HEK293 (cell line): Measurements from ENCODE around the gene MAGI1.
A peak's percentile ranks its signal among the peaks of the same experiment; 100 is the strongest.

Experiments used
- CTCF ChIA-PET: fragments of 350-600 bp; formaldehyde crosslinking; extraction: SDS; loops from one replicate; lab custom pipeline; 2021; ENCODE audit warnings: antibody characterized with exemption; lab: Yijun Ruan, JAX
- POLR2A ChIA-PET: fragments of 300-600 bp; formaldehyde crosslinking; extraction: SDS; loops from one replicate; lab custom pipeline; 2020; ENCODE audit warnings: antibody characterized with exemption, inconsistent platforms; lab: Yijun Ruan, JAX
- H3K27ac ChIP-seq: fragments of 200-500 bp; sonication (Bioruptor generic); 2 replicates; pipeline ENCODE4 v1.5.1; 2014; ENCODE audit warnings: low read depth, low read length, control low read depth, inconsistent platforms; ENCODE audit errors: extremely low read depth
- H3K36me3 ChIP-seq, 2 experiments: fragments of 200-500 bp in 1 of 2; sonication (Bioruptor generic) in 1 of 2; 1 replicate in 1 of 2; 2 replicates in 1 of 2; pipeline ENCODE4 v1.5.1; 2014 to 2017; ENCODE audit warnings: inconsistent platforms in 2 of 2, low read length in 2 of 2; ENCODE audit not compliant: control insufficient read depth in 2 of 2, insufficient read depth in 1 of 2
- H3K4me1 ChIP-seq: fragments of 200-500 bp; sonication (Bioruptor generic); 2 replicates; pipeline ENCODE4 v1.5.1; 2014; ENCODE audit warnings: mild to moderate bottlenecking, low read length, inconsistent platforms; ENCODE audit not compliant: control insufficient read depth, insufficient read depth
- H3K4me3 ChIP-seq: 2 replicates; pipeline ENCODE4 v1.5.1; 2011; ENCODE audit warnings: low read depth, mild to moderate bottlenecking, control low read depth, low read length, moderate library complexity
- H3K9me3 ChIP-seq: fragments of 200-500 bp; sonication (Bioruptor generic); 2 replicates; pipeline ENCODE4 v1.5.1; 2014; ENCODE audit warnings: low read depth, low read length, inconsistent platforms; ENCODE audit not compliant: control insufficient read depth, insufficient read depth
- EGR2 ChIP-seq: fragments of 450-650 bp; formaldehyde crosslinking; IDR thresholded peaks from 2 replicates; pipeline ENCODE4 v1.5.1; 2016; ENCODE audit warnings: low read depth, missing biosample characterization, missing genetic modification characterization
- GLI2 ChIP-seq: fragments of 450-650 bp; formaldehyde crosslinking; IDR thresholded peaks from 2 replicates; pipeline ENCODE4; 2017; ENCODE audit warnings: missing biosample characterization, missing genetic modification characterization, low read depth, borderline replicate concordance
- OSR2 ChIP-seq: fragments of 450-650 bp; formaldehyde crosslinking; IDR thresholded peaks from 2 replicates; pipeline ENCODE4 v1.5.1; 2016; ENCODE audit warnings: missing biosample characterization, missing genetic modification characterization
- SCRT1 ChIP-seq: fragments of 450-650 bp; formaldehyde crosslinking; IDR thresholded peaks from 2 replicates; pipeline ENCODE4 v1.5.1; 2016; ENCODE audit warnings: missing biosample characterization, missing genetic modification characterization, borderline replicate concordance
- SCRT2 ChIP-seq: fragments of 450-650 bp; formaldehyde crosslinking; IDR thresholded peaks from 2 replicates; pipeline ENCODE4 v1.5.1; 2016; ENCODE audit warnings: missing biosample characterization, missing genetic modification characterization
- SETDB1 ChIP-seq: IDR thresholded peaks from one replicate; pipeline ENCODE4 v1.6.1; 2017; ENCODE audit warnings: mild to moderate bottlenecking, low read length, moderate library complexity, mixed read lengths; ENCODE audit not compliant: insufficient read length
- WT1 ChIP-seq: fragments of 450-650 bp; formaldehyde crosslinking; IDR thresholded peaks from 2 replicates; pipeline ENCODE4 v1.5.1; 2016; ENCODE audit warnings: missing biosample characterization, missing genetic modification characterization
- YY2 ChIP-seq: fragments of 450-650 bp; formaldehyde crosslinking; IDR thresholded peaks from 2 replicates; pipeline ENCODE4 v1.5.1; 2016; ENCODE audit warnings: missing biosample characterization, missing genetic modification characterization
- ZBTB1 ChIP-seq: fragments of 450-650 bp; formaldehyde crosslinking; IDR thresholded peaks from 2 replicates; pipeline ENCODE4 v1.5.1; 2016; ENCODE audit warnings: missing biosample characterization, missing genetic modification characterization
- ZFHX2 ChIP-seq: fragments of 450-650 bp; formaldehyde crosslinking; conservative IDR thresholded peaks from 2 replicates; pipeline ENCODE4 v1.5.1; 2016; ENCODE audit warnings: missing biosample characterization, missing genetic modification characterization
- ZFP3 ChIP-seq: fragments of 450-650 bp; formaldehyde crosslinking; IDR thresholded peaks from 2 replicates; pipeline ENCODE4 v1.5.1; 2016; ENCODE audit warnings: low read depth, missing biosample characterization, missing genetic modification characterization
- ZNF16 ChIP-seq: fragments of 450-650 bp; formaldehyde crosslinking; IDR thresholded peaks from 2 replicates; pipeline ENCODE4 v1.5.1; 2016; ENCODE audit warnings: low read depth, missing biosample characterization, missing genetic modification characterization
- ZNF239 ChIP-seq: fragments of 450-650 bp; formaldehyde crosslinking; IDR thresholded peaks from 2 replicates; pipeline ENCODE4 v1.5.1; 2016; ENCODE audit warnings: missing biosample characterization, missing genetic modification characterization
- ZNF302 ChIP-seq: fragments of 450-650 bp; formaldehyde crosslinking; IDR thresholded peaks from 2 replicates; pipeline ENCODE4 v1.5.1; 2016; ENCODE audit warnings: missing biosample characterization, missing genetic modification characterization, low read depth
- ZNF335 ChIP-seq: fragments of 450-650 bp; formaldehyde crosslinking; conservative IDR thresholded peaks from 2 replicates; pipeline ENCODE4 v1.5.1; 2016; ENCODE audit warnings: missing biosample characterization, missing genetic modification characterization
- ZNF394 ChIP-seq: fragments of 450-650 bp; formaldehyde crosslinking; IDR thresholded peaks from 2 replicates; pipeline ENCODE4 v1.5.1; 2016; ENCODE audit warnings: missing biosample characterization, missing genetic modification characterization, mild to moderate bottlenecking, moderate library complexity, borderline replicate concordance
- ZNF423 ChIP-seq: fragments of 450-650 bp; formaldehyde crosslinking; IDR thresholded peaks from 2 replicates; pipeline ENCODE4 v1.5.1; 2016; ENCODE audit warnings: missing biosample characterization, missing genetic modification characterization
- ZNF510 ChIP-seq: fragments of 450-650 bp; formaldehyde crosslinking; IDR thresholded peaks from 2 replicates; pipeline ENCODE4 v1.5.1; 2018; ENCODE audit warnings: mild to moderate bottlenecking, missing genetic modification characterization, missing biosample characterization; ENCODE audit not compliant: insufficient replicate concordance
- ZNF521 ChIP-seq: fragments of 450-650 bp; formaldehyde crosslinking; IDR thresholded peaks from 2 replicates; pipeline ENCODE4 v1.5.1; 2017; ENCODE audit warnings: missing biosample characterization, mild to moderate bottlenecking, missing genetic modification characterization
- ZNF596 ChIP-seq: fragments of 450-650 bp; IDR thresholded peaks from 2 replicates; pipeline ENCODE4 v1.5.0; 2018; ENCODE audit warnings: missing biosample characterization, mild to moderate bottlenecking, missing genetic modification characterization, moderate library complexity
- ZNF621 ChIP-seq: fragments of 450-650 bp; formaldehyde crosslinking; IDR thresholded peaks from 2 replicates; pipeline ENCODE4 v1.5.1; 2017; ENCODE audit warnings: missing biosample characterization, missing genetic modification characterization
- ZNF623 ChIP-seq: fragments of 450-650 bp; formaldehyde crosslinking; IDR thresholded peaks from 2 replicates; pipeline ENCODE4 v1.5.1; 2016; ENCODE audit warnings: missing biosample characterization, missing genetic modification characterization
- ZNF660 ChIP-seq: fragments of 450-650 bp; IDR thresholded peaks from 2 replicates; pipeline ENCODE4 v1.5.1; 2018; ENCODE audit warnings: missing biosample characterization, mild to moderate bottlenecking, missing genetic modification characterization
- TF ChIP-seq, protein P1 (sequence below): fragments of 450-650 bp; formaldehyde crosslinking; IDR thresholded peaks from 2 replicates; pipeline ENCODE4 v1.5.1; 2016; ENCODE audit warnings: missing biosample characterization, missing genetic modification characterization, borderline replicate concordance
- TF ChIP-seq, protein P2 (sequence below): fragments of 450-650 bp; IDR thresholded peaks from 2 replicates; pipeline ENCODE4 v1.5.1; 2018; ENCODE audit warnings: missing biosample characterization, missing genetic modification characterization
- TF ChIP-seq, protein P3 (sequence below): fragments of 450-650 bp; formaldehyde crosslinking; IDR thresholded peaks from 2 replicates; pipeline ENCODE4 v1.5.1; 2016; ENCODE audit warnings: missing biosample characterization, missing genetic modification characterization

Gene MAGI1

GRCh38 chr3:66066963-66067617 lies 28.4 kb upstream of the MAGI1 start:
- ChIA-PET POLR2A (no interaction called here), CTCF (no interaction called here)
- H3K27ac ChIP-seq = no peak overlapping the region
- no peak overlapping the region for H3K4me3 ChIP-seq
- H3K4me1 ChIP-seq = no peaks in the 10 kb centered on the region
- H3K9me3 ChIP-seq = no peaks in the 10 kb centered on the region
- peak; percentile 68; the same call in 1 of the 2 replicates for TF ChIP-seq OSR2
- no peak for TF ChIP-seq GLI2 (tag by site-specific recombination)
- TF ChIP-seq ZNF521 (tag by site-specific recombination) = no peak
- 0 out of 2 replicates have a peak, but pooled peaks have one; percentile 69 for TF ChIP-seq SCRT1 (tag by site-specific recombination)
- TF ChIP-seq SCRT2 (tag by site-specific recombination) = peak; percentile 82
- no peaks in the 10 kb centered on the region for H3K36me3 ChIP-seq

- ChIA-PET POLR2A (no interaction called here), CTCF (interaction anchor here (0.6 kb wide), 2 partner anchors 412 to 743 kb away, joined by 3 read pairs; no protein-coding TSS in a partner anchor)
- Histone ChIP-seq H3K9me3 (no peaks in the 10 kb centered on the region), H3K36me3 (no peaks in the 10 kb centered on the region), H3K4me1 (peaks cover 5% of the 10 kb centered on the region; the same call in 1 of the 2 replicates), H3K4me3 (no peak overlapping the region), H3K27ac (no peak overlapping the region)
- TF ChIP-seq ZNF660 (tag by site-specific recombination) = no peak
- TF ChIP-seq ZNF423 (tag by site-specific recombination) = no peak
- no peak for TF ChIP-seq SETDB1
- no peak for TF ChIP-seq GLI2 (tag by site-specific recombination)
- no peak for TF ChIP-seq ZNF239
- no peak for TF ChIP-seq EGR2 (tag by site-specific recombination)
- TF ChIP-seq ZNF16 (tag by site-specific recombination) = no peak
Observed at GRCh38 chr3:66055289-66055688, 16.6 kb upstream of the MAGI1 start.

DNA sequence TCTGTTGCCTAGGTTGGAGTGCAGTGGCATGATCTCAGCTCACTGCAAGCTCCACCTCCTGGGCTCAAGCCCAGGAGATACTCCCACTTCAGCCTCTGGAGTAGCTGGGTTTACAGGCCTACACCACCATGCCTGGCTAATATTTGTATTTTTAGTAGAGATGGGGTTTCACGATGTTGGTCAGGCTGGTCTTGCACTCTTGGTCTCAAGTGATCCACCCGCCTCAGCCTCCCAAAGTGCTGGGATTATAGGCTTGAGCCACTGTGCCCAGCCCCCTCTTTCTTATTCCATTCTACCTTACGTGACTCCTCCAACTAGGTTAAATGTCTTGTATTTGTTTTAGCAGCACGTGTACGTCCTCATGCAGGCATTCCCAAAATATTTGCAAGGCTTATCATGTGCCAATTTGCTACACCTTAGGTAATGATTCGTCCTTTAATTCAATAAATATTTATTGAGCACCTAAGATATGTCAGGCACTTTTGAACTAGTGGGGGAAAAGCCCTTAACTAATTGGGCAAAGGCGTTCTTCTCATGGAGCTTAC lies 14.9 kb upstream of the MAGI1 start:
- Histone ChIP-seq H3K4me1 (peaks cover 5% of the 10 kb centered on the region; the same call in 1 of the 2 replicates), H3K36me3 (no peaks in the 10 kb centered on the region), H3K27ac (no peak overlapping the region), H3K4me3 (no peak overlapping the region), H3K9me3 (no peaks in the 10 kb centered on the region)
- ChIA-PET CTCF (interaction anchor here (0.6 to 0.7 kb wide), 2 partner anchors 80 to 226 kb away, joined by 3 read pairs; no protein-coding TSS in a partner anchor), POLR2A (no interaction called here)
- TF ChIP-seq, protein P1, sequence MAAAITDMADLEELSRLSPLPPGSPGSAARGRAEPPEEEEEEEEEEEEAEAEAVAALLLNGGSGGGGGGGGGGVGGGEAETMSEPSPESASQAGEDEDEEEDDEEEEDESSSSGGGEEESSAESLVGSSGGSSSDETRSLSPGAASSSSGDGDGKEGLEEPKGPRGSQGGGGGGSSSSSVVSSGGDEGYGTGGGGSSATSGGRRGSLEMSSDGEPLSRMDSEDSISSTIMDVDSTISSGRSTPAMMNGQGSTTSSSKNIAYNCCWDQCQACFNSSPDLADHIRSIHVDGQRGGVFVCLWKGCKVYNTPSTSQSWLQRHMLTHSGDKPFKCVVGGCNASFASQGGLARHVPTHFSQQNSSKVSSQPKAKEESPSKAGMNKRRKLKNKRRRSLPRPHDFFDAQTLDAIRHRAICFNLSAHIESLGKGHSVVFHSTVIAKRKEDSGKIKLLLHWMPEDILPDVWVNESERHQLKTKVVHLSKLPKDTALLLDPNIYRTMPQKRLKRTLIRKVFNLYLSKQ (tag by site-specific recombination) = no peak
- TF ChIP-seq, protein P2, sequence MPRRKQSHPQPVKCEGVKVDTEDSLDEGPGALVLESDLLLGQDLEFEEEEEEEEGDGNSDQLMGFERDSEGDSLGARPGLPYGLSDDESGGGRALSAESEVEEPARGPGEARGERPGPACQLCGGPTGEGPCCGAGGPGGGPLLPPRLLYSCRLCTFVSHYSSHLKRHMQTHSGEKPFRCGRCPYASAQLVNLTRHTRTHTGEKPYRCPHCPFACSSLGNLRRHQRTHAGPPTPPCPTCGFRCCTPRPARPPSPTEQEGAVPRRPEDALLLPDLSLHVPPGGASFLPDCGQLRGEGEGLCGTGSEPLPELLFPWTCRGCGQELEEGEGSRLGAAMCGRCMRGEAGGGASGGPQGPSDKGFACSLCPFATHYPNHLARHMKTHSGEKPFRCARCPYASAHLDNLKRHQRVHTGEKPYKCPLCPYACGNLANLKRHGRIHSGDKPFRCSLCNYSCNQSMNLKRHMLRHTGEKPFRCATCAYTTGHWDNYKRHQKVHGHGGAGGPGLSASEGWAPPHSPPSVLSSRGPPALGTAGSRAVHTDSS (tag by site-specific recombination) = no peak
- TF ChIP-seq ZNF623 (tag by site-specific recombination) = no peak
- no peak for TF ChIP-seq YY2 (tag by site-specific recombination)
- no peak for TF ChIP-seq ZBTB1 (tag by site-specific recombination)
- peak; percentile 98 for TF ChIP-seq ZNF394 (tag by site-specific recombination)
- no peak for TF ChIP-seq ZNF302 (tag by site-specific recombination)
- TF ChIP-seq ZNF335 = peak; percentile 64; the same call in 1 of the 2 replicates
- TF ChIP-seq ZFP3 (tag by site-specific recombination) = no peak
- TF ChIP-seq WT1 (tag by site-specific recombination) = no peak
- no peak for TF ChIP-seq ZNF596 (tag by site-specific recombination)
- TF ChIP-seq ZFHX2 (tag by site-specific recombination) = 0 out of 2 replicates have a peak, but pooled peaks have one; percentile 10
- no peak for TF ChIP-seq ZNF621 (tag by site-specific recombination)
- TF ChIP-seq, protein P3, sequence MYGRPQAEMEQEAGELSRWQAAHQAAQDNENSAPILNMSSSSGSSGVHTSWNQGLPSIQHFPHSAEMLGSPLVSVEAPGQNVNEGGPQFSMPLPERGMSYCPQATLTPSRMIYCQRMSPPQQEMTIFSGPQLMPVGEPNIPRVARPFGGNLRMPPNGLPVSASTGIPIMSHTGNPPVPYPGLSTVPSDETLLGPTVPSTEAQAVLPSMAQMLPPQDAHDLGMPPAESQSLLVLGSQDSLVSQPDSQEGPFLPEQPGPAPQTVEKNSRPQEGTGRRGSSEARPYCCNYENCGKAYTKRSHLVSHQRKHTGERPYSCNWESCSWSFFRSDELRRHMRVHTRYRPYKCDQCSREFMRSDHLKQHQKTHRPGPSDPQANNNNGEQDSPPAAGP = no peak
- TF ChIP-seq ZNF510 (tag by site-specific recombination) = no peak
